Large intestine (tissue), 3 donors: ENCODE data around the gene METTL23. TPM values are rescaled to one million over a fixed set of nuclear protein-coding genes. Genes with fewer than 3 reads are reported as not detected.
A peak's percentile ranks its signal among the peaks of the same experiment; 100 is the strongest.
"Not testable (repeated sequence)": the region's sequence is repeated elsewhere in the genome, so short reads cannot be mapped to it uniquely, and the experiment has no call there.

Source experiments
- DNase-seq, 2 donors: peaks; one replicate each; pipeline versions ENCODE4 v3.0.0 to v3.0.0-alpha.2; 2013
- H3K27ac ChIP-seq: one replicate; pipeline ENCODE4 v1.5.1; 2013; ENCODE audit warnings: low read length
- H3K27me3 ChIP-seq: 2 replicates; pipeline ENCODE4 v1.6.1; 2013; ENCODE audit warnings: low read length; ENCODE audit not compliant: control insufficient read depth, insufficient read depth
- H3K36me3 ChIP-seq: 2 replicates; pipeline ENCODE4 v1.6.1; 2013; ENCODE audit warnings: low read length; ENCODE audit not compliant: control insufficient read depth, insufficient read depth
- H3K4me1 ChIP-seq: one replicate; pipeline ENCODE4 v1.6.1; 2013; ENCODE audit warnings: low read length; ENCODE audit not compliant: control insufficient read depth, insufficient read depth
- H3K4me3 ChIP-seq: one replicate; pipeline ENCODE4 v1.5.1; 2013; ENCODE audit warnings: low read length
- H3K9me3 ChIP-seq: one replicate; pipeline ENCODE4 v1.6.1; 2013; ENCODE audit warnings: mild to moderate bottlenecking, low read depth, low read length, moderate library complexity; ENCODE audit not compliant: control insufficient read depth
- WGBS: methylation state at CpG from one replicate; pipeline ENCODE4 v1.1.5; 2013; ENCODE audit warnings: low lambda C conversion rate; ENCODE audit not compliant: insufficient coverage; 5-methylcytosine and 5-hydroxymethylcytosine counted together
- polyA plus RNA-seq: library from polyadenylated mRNA; unstranded; fragments of 120-200 nt; gene quantifications from one replicate; pipeline ENCODE4 v1.2.1, GENCODE V29; 2013

The METTL23 gene
- polyA plus RNA-seq, 1 donor: 38.8 TPM

- peak overlapping the region; percentile 100 for H3K27ac ChIP-seq
- peaks cover 22% of the 10 kb centered on the region for H3K4me1 ChIP-seq
- no peaks in the 10 kb centered on the region for H3K27me3 ChIP-seq
- peak overlapping the region; percentile 93 for H3K4me3 ChIP-seq
- H3K9me3 ChIP-seq: no peaks in the 10 kb centered on the region
- WGBS: 13% methylated on average over 4 of the region's 38 CpGs
- peak; percentile 68 to 88 for DNase-seq
- H3K36me3 ChIP-seq: peaks cover 42% of the 10 kb centered on the region
Observed at GRCh38 chr17:76725580-76726230, 934 bp upstream of the METTL23 start.

- WGBS: no CpG with 5 or more reads among the region's 60 CpGs
- peaks cover 36% of the 10 kb centered on the region for H3K36me3 ChIP-seq
Observed at GRCh38 chr17:76726231-76726775, 336 bp upstream of the METTL23 start, which contains the start of gene JMJD6. Gene JMJD6, minus strand, starts transcription at chr17:76726606. Its CDS starts 131 bp downstream, at chr17:76726475.

GRCh38 chr17:76727745-76728456 is 1.3 kb downstream of the METTL23 start:
- Histone ChIP-seq H3K36me3 (peaks cover 30% of the 10 kb centered on the region), H3K4me1 (peaks cover 24% of the 10 kb centered on the region), H3K27ac (peak overlapping the region; percentile 100), H3K9me3 (no peaks in the 10 kb centered on the region), H3K4me3 (peak overlapping the region; percentile 93), H3K27me3 (no peaks in the 10 kb centered on the region)
- DNase-seq: peak in 1 of 2 donors; percentile 46
- 82% methylated on average over 3 of the region's 18 CpGs for WGBS

More at GRCh38 chr17:76726231-76726775, 336 bp upstream of the METTL23 start, which contains the start of gene JMJD6:
- Histone ChIP-seq H3K27me3 (no peaks in the 10 kb centered on the region), H3K9me3 (no peaks in the 10 kb centered on the region), H3K4me3 (peak within 1 kb of the TSS; percentile 93), H3K27ac (peak within 1 kb of the TSS; percentile 100), H3K4me1 (peaks cover 22% of the 10 kb centered on the region)
- DNase-seq: peak; percentile 96 to 98

DNA sequence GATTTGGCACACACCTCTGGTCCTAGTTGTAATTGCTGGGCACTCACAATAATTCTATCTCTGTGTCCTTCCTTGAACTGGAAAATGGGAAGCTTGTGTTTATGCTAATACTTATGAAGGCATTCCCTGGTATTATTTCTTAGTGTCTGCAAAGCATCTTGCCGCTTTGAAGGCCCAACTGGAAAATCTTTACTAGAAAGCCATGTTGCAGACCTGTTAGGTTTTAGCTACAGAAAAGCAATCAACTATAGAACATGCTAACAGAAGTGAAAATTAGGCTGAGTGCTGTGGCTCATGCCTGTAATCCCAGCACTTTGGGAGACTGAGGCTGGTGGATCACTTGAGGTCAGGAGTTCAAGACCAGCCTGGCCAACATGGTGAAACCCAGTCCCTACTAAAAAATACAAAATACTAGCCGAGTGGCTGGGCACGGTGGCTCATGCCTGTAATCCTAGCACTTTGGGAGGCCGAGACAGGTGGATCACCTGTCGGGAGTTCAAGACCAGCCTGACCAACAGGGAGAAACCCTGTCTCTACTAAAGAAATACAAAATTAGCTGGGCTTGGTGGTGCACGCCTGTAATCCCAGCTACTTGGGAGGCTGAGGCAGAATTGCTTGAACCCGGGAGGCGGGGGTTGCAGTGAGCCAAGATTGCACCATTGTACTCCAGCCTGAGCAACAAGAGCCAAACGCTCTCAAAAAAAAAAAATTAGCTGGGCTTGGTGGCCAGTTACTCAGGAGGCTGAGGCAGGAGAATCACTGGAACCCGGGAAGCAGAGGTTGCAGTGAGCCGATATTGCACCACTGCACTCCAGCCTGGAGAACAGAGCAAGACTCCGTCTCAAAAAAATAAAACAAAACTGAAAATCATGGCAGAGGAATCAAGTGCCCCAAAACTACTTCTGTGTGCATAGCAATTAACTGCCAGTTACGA is 5.4 kb downstream of the METTL23 start:
- Histone ChIP-seq H3K4me1 (peaks cover 26% of the 10 kb centered on the region), H3K36me3 (peaks cover 40% of the 10 kb centered on the region)
- H3K4me3 ChIP-seq, DNase-seq, H3K27me3 ChIP-seq, H3K27ac ChIP-seq, H3K9me3 ChIP-seq: not testable (repeated sequence)
- 100% methylated on average over 1 of the region's 13 CpGs for WGBS

DNA sequence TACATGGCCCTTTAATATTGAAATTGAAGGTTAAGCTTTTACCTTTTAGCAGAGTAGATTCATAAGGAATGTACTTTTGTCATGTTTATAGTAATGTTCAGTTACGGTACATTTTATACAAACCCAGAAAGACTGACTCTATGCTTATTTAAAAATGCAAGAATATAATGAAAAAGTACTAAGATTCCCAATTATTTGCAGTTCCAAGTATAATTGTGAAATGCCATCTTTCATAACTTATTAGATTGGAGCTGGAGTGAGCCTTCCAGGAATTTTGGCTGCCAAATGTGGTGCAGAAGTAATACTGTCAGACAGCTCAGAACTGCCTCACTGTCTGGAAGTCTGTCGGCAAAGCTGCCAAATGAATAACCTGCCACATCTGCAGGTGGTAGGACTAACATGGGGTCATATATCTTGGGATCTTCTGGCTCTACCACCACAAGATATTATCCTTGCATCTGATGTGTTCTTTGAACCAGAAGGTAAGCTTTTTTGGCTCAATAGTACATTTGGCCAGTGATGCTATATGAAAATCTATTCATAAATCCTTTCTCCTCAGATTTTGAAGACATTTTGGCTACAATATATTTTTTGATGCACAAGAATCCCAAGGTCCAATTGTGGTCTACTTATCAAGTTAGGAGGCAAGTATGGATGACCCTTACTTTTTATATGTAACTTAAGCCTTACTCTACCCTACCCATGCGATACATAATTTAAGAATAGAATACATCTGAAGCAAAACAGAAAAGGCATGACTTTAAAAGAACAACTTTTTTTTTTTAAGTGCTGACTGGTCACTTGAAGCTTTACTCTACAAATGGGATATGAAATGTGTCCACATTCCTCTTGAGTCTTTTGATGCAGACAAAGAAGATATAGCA is 6.3 kb downstream of the METTL23 start:
- 83% methylated on average over 1 of the region's 3 CpGs for WGBS
- H3K27ac ChIP-seq: no peak overlapping the region

DNA sequence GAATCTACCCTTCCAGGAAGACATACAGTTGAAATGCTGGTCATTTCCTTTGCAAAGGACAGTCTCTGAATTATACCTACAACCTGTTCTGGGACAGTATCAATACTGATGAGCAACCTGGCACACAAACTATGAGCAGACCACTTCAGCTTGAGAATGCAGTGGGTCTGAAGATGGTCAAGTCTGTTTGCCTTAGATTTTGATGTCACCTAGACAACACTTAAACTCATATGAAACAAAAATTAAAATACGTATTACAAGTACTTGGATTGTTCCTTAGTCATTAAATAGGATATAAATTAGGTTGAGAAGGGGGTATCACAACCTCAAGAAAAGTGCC is 6.9 kb downstream of the METTL23 start:
- no peak overlapping the region for H3K4me3 ChIP-seq
- peaks cover 17% of the 10 kb centered on the region for H3K4me1 ChIP-seq
- no peaks in the 10 kb centered on the region for H3K27me3 ChIP-seq
- H3K36me3 ChIP-seq: peaks cover 40% of the 10 kb centered on the region
- WGBS: no CpG with 5 or more reads among the region's 1 CpG
- H3K9me3 ChIP-seq: no peaks in the 10 kb centered on the region
- H3K27ac ChIP-seq: no peak overlapping the region
- no peak for DNase-seq

More for the DNA sequence above, 6.3 kb downstream of the METTL23 start:
- H3K4me3 ChIP-seq: no peak overlapping the region
- DNase-seq: no peak
- H3K27me3 ChIP-seq: no peaks in the 10 kb centered on the region
- peaks cover 40% of the 10 kb centered on the region for H3K36me3 ChIP-seq
- peaks cover 19% of the 10 kb centered on the region for H3K4me1 ChIP-seq
- no peaks in the 10 kb centered on the region for H3K9me3 ChIP-seq

DNA sequence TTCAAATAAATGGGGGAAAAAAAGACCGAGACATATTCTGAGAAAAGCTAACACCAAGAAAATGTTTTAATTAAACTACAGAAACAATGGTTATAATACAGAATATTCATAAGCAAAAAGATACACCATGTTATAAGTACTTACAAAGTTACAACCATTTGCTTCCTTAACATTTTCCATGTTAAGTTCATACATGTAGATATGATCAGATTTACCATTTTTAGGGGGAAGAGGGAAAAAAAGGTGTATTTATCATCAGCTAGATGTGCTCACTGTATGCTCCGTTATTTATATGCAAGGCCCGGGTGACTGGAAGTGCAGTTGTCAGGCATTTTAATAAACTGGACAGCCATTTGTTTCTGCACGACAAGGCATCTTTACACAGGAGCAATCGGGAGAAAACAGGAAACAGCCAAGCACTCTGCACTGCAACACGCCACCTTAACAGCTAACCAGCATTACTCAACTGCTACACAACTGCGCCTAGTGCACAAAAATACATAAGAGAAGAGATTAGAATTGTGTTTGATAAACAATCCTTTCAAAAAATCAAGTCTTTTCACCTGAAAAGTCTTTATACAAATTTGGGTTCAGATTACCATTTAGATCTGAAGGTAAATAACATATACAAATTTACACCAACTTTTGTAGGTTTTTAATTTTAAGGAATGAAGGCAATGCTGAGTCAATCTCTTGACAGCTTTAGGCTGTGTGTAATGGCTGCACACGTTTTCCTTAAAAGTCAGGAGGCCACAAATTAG is 7.6 kb downstream of the METTL23 start:
- DNase-seq: peak in 1 of 2 donors; percentile 42
- Histone ChIP-seq H3K9me3 (no peaks in the 10 kb centered on the region), H3K4me3 (peak overlapping the region; percentile 98), H3K36me3 (peaks cover 40% of the 10 kb centered on the region), H3K4me1 (peaks cover 17% of the 10 kb centered on the region), H3K27me3 (no peaks in the 10 kb centered on the region), H3K27ac (peak overlapping the region; percentile 98)
- WGBS: no CpG with 5 or more reads among the region's 8 CpGs

DNA sequence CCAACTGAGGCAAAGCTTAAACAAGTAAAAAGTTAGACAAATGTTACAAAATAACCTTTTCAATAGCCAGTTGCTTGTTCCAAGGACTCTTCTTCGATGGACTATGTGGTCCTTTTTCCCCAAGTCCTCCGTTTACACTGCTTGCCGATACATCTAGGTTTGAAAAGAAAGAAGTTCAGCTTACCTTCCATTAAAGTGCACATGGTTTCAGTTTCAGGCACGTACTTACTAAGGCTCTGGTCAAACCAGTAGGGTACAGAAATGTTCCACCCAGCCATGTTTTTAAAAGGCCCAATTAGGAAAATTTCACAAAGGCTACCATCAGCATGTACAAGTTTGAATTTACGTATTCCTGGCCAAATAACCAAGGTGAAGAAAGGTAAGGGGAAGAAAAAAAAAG is 8.4 kb downstream of the METTL23 start:
- H3K4me3 ChIP-seq: peak overlapping the region; percentile 98
- DNase-seq: peak in 1 of 2 donors; percentile 67
- 7% methylated on average over 2 of the region's 5 CpGs for WGBS
- H3K27me3 ChIP-seq: no peaks in the 10 kb centered on the region
- H3K27ac ChIP-seq: peak overlapping the region; percentile 98
- peaks cover 17% of the 10 kb centered on the region for H3K4me1 ChIP-seq
- H3K36me3 ChIP-seq: peaks cover 40% of the 10 kb centered on the region
- no peaks in the 10 kb centered on the region for H3K9me3 ChIP-seq
